Stimulated activated CD8-positive, alpha-beta memory T cell treated with anti-CD3 and anti-CD28 coated beads, Interleukin-4, amount 100 ng/mL, for 24 hours (primary cell): ENCODE data around the gene DLG2.
"Not testable (repeated sequence)": the region's sequence is repeated elsewhere in the genome, so short reads cannot be mapped to it uniquely, and the experiment has no call there.

Source experiments
- DNase-seq: peaks from one replicate; pipeline ENCODE4 v3.0.0-alpha.2; 2020; ENCODE audit warnings: low read depth

DLG2 gene

DNA sequence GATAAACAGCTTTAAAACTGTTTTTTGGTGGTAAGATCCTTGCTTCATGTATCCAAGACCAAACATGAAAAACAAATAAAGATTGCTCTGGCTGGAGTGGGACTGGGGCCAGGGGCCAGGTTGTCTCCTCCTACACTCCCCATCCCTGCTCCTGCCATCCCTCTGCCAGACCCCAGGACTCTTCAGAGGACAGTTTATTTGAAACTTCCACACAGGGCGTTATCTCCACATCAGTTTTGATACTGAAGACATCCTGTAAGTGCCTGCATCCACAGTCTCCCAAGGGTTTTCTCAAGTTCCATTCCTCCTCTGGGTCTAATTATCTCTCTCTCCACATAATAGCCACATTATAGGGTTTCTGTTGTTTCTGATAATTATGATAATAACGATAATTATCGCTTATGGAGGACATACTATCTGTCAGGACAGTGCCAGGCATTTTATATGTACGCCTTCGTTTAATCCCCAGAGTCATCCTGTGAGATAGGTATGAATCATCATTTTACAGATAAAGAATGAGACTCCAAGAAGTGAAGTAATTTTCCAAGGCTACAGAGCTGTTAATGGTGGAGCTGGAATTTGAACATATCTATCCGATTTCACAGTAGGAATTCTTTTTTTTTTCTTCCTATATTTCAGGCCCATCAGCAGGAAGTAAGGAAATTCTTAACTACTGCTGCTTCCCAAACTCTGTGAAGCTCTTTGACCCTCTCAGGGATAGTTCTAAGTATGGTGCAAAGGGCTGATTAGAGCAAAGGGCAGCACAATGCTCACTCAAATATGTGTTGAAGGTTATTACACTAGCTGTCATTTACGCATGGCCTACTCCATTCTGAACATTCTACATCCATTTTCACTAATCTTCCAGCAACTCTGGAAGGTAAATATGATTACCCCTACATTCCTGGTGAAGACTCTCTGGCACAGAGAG is 1852.9 kb downstream of the DLG2 start:
- no peak for DNase-seq

GRCh38 chr11:83768489-83768888 is 1858.7 kb downstream of the DLG2 start:
- DNase-seq: no peak

GRCh38 chr11:83766932-83767331 is 1860.2 kb downstream of the DLG2 start:
- DNase-seq: no peak

DNA sequence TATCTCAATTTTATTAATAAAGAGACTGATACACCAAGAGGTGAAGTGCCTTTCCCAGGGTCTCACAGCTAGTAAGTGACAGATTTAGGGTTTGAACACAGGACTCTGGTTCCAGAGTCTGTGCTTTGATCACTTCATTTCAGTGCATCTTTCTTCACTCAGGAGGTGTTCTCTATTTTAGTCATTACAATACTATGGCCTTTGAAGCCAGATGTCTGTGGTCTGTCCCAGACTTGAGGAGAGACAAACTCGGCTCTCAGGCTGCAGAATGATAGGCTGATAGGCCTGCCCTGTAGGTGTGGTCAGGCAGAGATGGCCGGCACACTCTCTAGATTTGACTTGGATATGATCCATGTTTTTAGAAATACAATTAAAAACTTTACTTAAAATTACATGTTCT is 1862.5 kb downstream of the DLG2 start:
- no peak for DNase-seq

GRCh38 chr11:83760932-83761331 is 1866.2 kb downstream of the DLG2 start:
- DNase-seq: no peak

GRCh38 chr11:83759148-83759547 is 1868.0 kb downstream of the DLG2 start:
- DNase-seq: no peak

DNA sequence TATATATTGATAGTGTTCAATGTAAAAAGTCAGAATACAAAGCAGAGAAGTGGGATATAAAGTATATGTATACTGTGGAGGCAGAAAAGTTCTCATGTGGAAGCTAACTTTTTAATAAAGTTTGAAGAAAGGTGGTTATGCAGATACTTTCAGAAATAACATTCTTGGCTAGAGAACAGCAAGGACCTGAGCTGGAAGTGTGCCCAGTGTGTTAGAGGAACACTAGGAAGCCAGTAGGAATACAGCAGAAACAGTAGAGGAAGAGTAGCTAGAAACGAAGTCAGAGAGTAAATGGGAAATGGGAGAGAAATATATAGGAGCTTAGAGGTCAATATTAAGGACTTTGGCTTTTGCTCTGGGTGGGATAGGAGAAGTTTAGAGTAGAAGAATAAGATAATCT is 1876.1 kb downstream of the DLG2 start:
- no peak for DNase-seq

DNA sequence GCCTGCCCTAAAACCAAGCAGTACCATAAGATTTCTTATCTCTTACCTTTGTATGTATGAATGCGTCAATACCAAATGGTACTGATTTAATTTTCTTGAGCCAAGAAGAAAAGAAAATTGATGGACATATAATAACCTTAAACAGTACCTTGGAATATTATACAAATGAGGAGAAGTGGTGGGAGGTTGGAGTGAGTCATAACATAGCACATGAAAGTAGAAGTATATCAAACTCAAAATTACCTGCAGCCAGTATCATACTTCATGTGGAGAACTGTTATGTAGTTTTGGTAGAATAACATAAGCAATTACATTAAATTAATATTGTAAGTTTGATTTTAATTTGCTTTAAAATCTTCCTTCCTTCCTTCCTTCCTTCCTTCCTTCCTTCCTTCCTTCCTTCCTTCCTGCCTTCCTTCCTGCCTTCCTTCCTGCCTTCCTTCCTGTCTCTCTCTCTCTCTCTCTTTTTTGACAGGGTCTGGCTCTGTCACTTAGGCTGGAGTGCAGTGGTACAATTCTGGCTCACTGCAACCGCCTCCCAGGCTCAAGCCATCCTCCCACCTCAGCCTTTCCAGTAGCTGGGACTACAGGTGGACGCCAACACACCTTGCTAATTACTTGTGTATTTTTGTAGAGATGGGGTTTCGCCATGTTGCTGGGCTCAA is 1880.1 kb downstream of the DLG2 start:
- no peak for DNase-seq

DNA sequence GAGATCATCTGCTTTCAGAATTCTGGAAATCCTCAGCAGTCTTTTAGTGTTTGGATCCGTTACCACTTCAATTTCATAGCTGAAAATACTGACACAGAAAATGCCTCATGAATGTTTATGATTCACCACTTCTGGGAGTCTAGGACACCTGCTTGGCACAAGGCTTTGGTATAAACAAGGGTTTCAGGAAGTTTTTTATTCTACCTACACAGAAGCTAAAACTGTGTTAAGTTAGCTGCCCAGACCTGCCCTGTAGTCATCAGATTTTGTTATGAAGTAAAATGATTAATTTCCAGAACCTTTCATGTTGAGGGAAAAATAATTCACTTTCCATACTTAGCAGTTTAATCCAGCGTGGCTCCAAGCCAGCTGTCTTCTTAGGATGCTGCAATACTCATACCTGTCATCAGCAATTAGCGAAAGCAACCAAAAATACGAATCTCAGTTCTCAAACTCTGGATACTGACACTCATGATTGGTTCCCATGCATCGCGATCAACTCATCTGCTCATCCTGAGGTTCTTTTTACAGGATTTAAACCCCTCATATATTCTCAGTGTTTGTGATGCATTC is 1882.4 kb downstream of the DLG2 start:
- DNase-seq: no peak

GRCh38 chr11:83736684-83737083 is 1890.5 kb downstream of the DLG2 start:
- no peak for DNase-seq

DNA sequence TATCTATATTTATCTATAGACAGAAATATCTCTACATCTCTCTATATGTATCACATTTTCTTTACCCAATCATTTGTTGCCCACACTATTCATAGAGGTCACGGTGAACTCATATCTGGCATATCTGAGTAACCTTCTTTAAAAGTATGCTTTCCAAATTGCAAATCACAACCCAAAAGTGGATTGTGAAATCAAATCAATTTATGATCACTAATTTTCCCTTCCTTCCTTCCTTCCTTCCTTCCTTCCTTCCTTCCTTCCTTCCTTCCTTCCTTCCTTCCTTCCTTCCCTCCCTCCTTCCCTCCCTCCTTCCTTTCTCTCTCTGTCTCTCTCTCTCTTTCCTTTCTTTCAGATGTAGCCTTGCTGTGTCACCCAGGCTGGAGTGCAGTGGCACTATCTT is 1893.0 kb downstream of the DLG2 start:
- DNase-seq: no peak

GRCh38 chr11:83731288-83731687 is 1895.9 kb downstream of the DLG2 start:
- not testable (repeated sequence) for DNase-seq

GRCh38 chr11:83728281-83728680 is 1898.9 kb downstream of the DLG2 start:
- DNase-seq: no peak

DNA sequence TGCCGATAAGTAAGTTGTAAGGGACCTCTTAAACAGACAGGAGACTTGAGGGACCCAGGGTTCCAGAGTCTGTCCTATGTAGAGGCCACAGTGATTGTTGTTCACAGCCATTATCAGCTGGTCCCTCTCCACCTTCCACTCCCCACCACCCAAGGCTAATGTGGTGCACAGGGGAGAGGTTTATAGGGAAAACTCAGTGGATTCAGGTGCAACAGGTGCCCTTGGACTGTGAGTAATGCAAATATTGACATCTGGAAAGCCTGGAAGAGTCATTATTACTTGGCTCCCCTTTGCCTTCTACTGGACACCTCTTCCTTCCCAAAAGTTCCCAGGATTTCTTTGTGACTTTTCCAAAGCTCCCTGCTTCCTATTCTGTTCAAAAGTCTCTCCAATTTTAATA is 1899.9 kb downstream of the DLG2 start:
- no peak for DNase-seq

DNA sequence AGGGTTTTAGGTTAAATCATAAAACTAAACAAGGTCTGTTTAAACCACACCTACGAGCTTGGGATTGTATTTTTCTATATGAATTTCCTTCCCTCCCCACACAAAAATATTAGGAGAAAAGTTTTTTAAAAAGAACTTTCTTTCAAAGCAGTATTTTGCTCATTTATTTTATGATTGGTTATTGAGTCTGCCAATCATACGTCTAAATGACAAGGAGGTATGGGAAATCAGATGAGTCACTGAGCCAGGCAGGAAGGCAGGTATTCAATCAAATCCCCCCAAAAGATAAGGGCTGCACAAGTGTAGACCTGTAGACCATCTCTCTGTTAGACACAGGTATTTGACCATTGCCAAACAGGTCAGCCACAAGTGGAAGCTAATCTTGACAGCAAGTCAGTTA is 1900.8 kb downstream of the DLG2 start:
- no peak for DNase-seq

GRCh38 chr11:83725728-83726127 is 1901.4 kb downstream of the DLG2 start:
- DNase-seq: no peak

GRCh38 chr11:83725269-83725560 is 1901.9 kb downstream of the DLG2 start:
- DNase-seq: no peak

GRCh38 chr11:83723999-83724398 is 1903.1 kb downstream of the DLG2 start:
- DNase-seq: no peak

DNA sequence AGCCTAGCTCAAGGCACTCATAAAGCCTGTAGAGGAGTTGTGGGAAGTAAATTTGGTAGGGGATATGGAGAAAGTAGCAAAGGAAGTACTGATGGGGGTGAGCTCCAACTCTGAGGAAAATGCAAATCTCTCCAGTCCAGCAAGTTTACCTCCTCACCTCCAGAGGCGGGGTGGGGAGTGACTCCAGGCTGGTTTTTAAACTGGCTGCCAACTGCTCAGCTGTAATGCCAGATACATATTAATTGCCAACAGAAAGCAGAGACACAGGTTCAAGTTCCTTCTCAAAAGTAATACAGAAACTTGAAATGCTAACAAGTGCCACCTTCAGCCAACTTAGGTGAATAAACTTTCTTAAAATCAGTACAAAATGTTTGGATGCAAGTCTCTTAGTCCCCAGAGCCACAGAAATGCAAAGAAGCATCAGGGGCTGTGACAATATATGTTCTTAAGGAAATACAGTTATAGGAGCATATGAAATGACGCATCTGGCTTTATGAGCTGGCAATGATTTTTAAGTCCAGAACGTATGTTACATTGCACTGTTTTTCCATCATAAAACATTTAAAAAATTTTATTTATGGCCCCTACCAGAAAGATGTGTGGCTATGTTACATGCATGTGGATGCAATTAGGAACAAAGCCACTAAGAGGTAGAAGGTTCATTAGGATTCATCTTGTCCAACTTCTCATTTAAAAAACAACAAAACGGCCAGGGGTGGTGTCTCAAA is 1904.6 kb downstream of the DLG2 start:
- DNase-seq: no peak

- no peak for DNase-seq
These were observed 1905.9 kb downstream of the DLG2 start for GRCh38 chr11:83721263-83721662.

DNA sequence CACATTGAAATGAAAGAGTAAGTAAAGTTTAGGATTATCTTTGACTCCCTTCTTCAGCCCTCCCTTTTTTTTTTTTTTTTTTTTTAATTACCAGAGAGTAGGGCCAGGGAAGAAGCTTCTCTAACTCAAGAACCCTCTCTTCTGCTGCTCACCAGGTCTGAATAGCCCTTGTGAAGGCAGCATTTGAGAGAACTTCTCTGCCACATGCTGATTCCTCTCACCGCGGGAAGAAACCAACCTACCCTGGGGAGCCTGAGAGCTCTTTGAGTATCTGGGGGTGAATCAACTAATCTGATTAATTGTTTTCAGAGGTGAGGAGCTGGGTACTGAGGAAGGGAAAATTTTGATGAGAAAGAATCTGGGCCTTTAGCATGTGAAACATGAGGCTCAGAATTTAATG is 1906.5 kb downstream of the DLG2 start:
- DNase-seq: no peak

DNA sequence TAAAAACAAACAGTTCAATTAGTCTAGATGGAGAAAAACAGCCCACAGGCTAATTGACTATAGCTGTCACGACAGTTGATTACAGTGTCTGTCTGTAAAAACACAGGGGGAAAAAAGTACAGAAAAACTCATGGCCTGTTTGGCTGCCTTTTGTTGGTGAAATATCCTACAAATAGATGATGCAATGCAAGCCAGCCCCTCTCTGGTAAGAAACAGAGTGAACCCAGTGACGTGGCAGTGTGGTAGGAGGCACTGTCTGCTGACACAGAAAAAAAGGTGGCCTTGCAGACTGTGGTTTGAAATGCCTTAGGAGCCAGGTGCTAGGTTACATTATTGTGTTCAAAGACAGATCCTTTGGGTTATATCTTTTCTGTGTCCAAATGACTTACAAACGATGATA is 1909.6 kb downstream of the DLG2 start:
- no peak for DNase-seq
